Stimulated activated naive CD8-positive, alpha-beta T cell treated with anti-CD3 and anti-CD28 coated beads, Interleukin-15, Interleukin-2, amounts not matched to agents 100 ng/mL and 50 ng/mL, for 24 hours (primary cell): Measurements from ENCODE around the gene ANXA5.

Experiments used
- H3K27ac Mint-ChIP-seq: one replicate; pipeline ENCODE4 v1.8.0; 2021; ENCODE audit warnings: mild to moderate bottlenecking, mixed read lengths
- H3K27me3 Mint-ChIP-seq: one replicate; pipeline ENCODE4 v1.8.0; 2021; ENCODE audit warnings: mixed read lengths
- H3K36me3 Mint-ChIP-seq: one replicate; pipeline ENCODE4 v1.8.0; 2021; ENCODE audit warnings: low read depth, mixed read lengths
- H3K4me1 Mint-ChIP-seq: one replicate; pipeline ENCODE4 v1.8.0; 2021; ENCODE audit warnings: low read depth, mixed read lengths
- H3K4me3 Mint-ChIP-seq: one replicate; pipeline ENCODE4 v1.8.0; 2021; ENCODE audit warnings: mild to moderate bottlenecking, mixed read lengths
- H3K9me3 Mint-ChIP-seq: one replicate; pipeline ENCODE4 v1.8.0; 2021; ENCODE audit warnings: mixed read lengths

ANXA5 gene

DNA sequence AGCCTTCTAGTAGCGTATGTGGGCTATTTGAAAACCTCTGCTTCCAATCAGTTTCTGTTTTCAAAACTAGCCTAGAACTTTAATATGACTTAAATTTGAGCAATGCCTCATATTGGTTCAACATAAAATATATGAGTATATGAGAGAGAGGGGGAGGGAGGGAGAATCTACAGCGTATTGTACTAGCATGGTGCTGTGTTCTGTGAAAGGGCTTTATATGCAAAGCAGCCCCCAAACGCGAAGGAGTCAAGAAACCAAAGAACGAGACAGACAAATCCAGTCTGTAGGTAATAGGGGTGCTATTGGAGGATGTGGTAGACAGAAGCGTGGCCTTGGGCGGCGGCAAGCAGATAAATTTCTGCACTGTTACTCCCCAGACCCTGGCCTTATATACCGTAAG lies 784 bp upstream of the ANXA5 start:
- Mint-ChIP-seq H3K4me3 (peak overlapping the region; percentile 80), H3K4me1 (peaks cover 28% of the 10 kb centered on the region), H3K9me3 (no peaks in the 10 kb centered on the region), H3K27ac (peak overlapping the region; percentile 32), H3K27me3 (peaks cover 42% of the 10 kb centered on the region), H3K36me3 (peaks cover 6% of the 10 kb centered on the region)

DNA sequence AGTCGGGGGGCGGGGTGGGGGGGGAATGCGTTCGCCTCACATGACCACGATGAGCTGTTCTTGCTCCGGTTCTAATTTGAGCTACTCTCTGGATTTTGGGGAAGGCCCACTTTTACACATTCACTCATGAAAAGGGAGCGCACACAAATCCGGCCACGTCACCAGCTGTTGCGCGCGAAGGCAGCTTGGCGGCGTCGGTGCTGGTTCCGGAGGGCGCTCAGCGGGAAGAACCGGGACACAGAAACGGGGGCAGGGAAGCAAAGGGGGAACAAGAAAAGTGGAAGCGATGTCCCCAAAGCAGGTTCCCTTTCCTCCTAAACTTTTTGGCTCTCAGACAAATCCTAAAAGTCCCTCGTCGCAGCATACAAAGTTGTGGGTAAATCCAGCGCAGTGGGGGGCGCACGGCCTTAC lies 605 bp downstream of the ANXA5 start:
- peak overlapping the region; percentile 95 for H3K27ac Mint-ChIP-seq
- peak overlapping the region; percentile 95 for H3K4me3 Mint-ChIP-seq
- peaks cover 40% of the 10 kb centered on the region for H3K27me3 Mint-ChIP-seq
- H3K4me1 Mint-ChIP-seq = peaks cover 28% of the 10 kb centered on the region
- no peaks in the 10 kb centered on the region for H3K9me3 Mint-ChIP-seq
- H3K36me3 Mint-ChIP-seq = peaks cover 14% of the 10 kb centered on the region

DNA sequence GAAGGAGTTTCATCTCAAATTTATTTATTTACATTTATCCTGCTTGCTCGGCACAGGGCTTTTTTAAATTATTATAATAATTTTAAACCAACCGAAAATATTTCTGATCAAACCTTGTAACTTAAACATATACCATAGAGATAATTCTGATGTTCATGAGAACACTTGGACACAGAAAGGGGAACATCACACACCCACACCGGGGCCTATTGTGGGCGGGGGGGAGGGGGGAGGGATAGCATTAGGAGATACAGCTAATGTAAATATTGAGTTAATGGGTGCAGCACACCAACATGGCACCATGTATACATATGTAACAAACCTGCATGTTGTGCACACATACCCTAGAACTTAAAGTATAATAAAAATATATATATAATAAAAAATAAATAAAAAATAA lies 2.9 kb downstream of the ANXA5 start:
- Mint-ChIP-seq H3K36me3 (peaks cover 14% of the 10 kb centered on the region), H3K27ac (no peak overlapping the region), H3K4me1 (peaks cover 28% of the 10 kb centered on the region), H3K9me3 (no peaks in the 10 kb centered on the region), H3K4me3 (no peak overlapping the region), H3K27me3 (peaks cover 20% of the 10 kb centered on the region)

DNA sequence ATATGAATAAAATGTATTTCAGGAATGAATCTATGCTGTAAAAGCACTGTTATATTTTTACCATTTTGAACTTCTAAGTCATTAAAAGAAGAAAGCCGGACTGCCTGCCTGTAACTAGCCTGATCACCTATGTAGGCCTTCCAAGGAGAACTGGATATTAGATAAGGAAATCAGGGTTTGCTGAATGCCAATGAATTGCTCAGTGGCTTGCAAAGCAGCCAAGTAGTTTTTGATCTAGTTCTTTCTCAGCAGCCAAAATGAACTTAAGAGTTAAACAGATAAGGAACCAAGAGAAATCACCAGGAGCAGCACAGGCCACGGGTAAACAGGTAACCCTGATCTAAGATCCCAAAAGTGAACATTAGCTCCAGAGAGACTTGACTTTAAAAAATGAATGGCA lies 3.3 kb downstream of the ANXA5 start:
- H3K4me1 Mint-ChIP-seq = peaks cover 28% of the 10 kb centered on the region
- no peak overlapping the region for H3K27ac Mint-ChIP-seq
- H3K9me3 Mint-ChIP-seq = no peaks in the 10 kb centered on the region
- peaks cover 16% of the 10 kb centered on the region for H3K27me3 Mint-ChIP-seq
- no peak overlapping the region for H3K4me3 Mint-ChIP-seq
- peaks cover 14% of the 10 kb centered on the region for H3K36me3 Mint-ChIP-seq

DNA sequence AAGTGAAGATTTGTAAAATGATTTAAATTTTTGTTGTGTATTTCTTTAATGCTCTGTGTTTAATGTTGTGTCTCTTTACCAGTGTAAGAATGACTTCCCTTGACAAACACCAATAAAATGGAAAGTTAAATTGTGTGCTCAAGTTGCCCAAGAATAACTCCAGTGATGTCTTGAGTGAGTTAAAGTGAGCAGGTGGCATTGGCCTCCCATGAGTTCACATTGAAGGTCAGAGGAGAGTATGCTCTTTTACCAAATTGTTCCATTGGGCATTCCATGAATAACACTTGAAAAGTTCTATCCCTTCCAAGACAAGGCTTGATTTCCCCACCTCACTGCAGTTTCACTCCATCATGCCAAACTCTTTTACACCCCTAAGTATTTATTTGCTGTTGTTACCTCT lies 4.5 kb downstream of the ANXA5 start:
- Mint-ChIP-seq H3K4me1 (peaks cover 18% of the 10 kb centered on the region), H3K4me3 (no peak overlapping the region), H3K9me3 (no peaks in the 10 kb centered on the region), H3K27ac (no peak overlapping the region), H3K36me3 (peaks cover 17% of the 10 kb centered on the region), H3K27me3 (peaks cover 6% of the 10 kb centered on the region)

DNA sequence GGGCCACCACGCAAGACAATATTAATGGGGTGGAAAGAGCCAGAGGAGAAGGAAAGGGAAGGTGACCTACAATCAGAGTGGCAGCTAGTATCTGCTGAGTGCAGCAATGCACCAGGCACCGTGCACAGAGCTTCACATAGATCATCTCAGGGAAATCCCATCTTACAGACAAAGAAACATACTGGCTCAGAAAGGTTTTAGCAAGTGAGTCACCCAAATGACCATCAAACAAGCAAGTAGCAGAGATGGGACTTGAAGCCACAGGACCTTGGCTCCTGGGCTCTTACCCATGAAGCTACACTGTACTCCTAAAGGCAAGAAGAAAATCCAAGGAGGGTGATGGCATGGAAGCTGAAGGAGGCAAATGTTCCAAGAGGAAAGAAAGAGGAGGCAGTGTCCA lies 6.8 kb downstream of the ANXA5 start:
- no peak overlapping the region for H3K4me3 Mint-ChIP-seq
- peaks cover 3% of the 10 kb centered on the region for H3K4me1 Mint-ChIP-seq
- H3K27ac Mint-ChIP-seq = no peak overlapping the region
- peaks cover 27% of the 10 kb centered on the region for H3K36me3 Mint-ChIP-seq
- no peaks in the 10 kb centered on the region for H3K9me3 Mint-ChIP-seq
- H3K27me3 Mint-ChIP-seq = peaks cover 6% of the 10 kb centered on the region

DNA sequence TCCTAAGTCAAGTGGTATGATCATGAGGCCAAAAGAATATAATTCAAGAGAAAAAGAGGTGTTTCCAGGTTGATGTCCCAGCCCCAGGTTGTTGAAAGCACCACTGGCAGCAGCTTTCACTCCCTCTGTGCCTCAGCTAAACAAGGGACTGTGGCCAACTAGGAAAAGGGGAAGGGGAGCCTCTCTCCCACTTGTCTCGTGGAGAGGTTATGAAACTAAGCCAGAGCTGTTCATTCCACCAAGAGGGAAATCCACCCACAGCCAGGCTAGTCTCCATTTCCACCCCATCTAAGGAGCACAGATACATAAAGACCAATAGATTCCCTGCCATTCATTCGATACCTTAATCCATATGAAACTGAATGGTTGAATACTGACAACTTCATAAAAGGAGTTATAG lies 8.1 kb downstream of the ANXA5 start:
- Mint-ChIP-seq H3K4me1 (no peaks in the 10 kb centered on the region), H3K36me3 (peaks cover 32% of the 10 kb centered on the region), H3K27me3 (peaks cover 6% of the 10 kb centered on the region), H3K27ac (no peak overlapping the region), H3K9me3 (no peaks in the 10 kb centered on the region), H3K4me3 (no peak overlapping the region)

DNA sequence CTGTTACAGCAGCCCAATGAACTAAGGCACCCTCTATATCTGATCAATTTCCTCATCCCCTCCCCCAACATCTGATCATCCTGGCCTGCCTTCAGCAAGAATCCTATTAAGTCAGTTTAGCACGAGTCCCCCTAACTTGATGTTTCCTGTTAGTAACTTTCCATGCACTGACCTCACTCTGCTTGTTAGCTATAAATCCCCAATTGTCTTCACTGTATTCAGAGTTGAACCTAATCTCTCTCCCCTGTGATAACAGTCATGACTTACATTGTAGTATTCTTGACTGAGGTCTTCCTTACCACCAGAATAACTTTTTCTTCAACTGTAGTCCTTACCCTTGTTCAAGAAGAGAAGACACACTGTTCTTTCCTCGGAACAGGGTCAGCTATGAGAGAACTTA lies 8.5 kb downstream of the ANXA5 start:
- Mint-ChIP-seq H3K4me1 (no peaks in the 10 kb centered on the region), H3K4me3 (no peak overlapping the region)

DNA sequence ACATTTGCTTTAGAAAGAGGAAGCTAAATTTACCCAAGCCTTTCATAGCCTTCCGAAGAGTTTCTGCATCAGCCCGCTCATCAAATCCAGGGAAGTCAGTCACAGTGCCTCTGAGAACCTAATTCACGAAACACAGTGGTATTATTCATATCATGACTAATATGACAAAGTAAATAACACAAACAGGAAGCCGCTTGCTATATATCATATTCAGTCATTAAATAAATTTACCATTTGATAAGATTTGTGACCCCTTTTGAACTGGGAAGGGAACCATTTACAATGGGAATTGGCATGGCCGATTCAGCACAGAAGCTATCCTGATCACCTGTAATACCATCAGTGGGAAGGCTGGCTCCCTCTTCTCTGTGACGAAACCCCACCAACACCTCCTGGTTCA lies 10.5 kb downstream of the ANXA5 start:
- no peaks in the 10 kb centered on the region for H3K9me3 Mint-ChIP-seq
- peaks cover 30% of the 10 kb centered on the region for H3K36me3 Mint-ChIP-seq
- no peak overlapping the region for H3K4me3 Mint-ChIP-seq
- H3K4me1 Mint-ChIP-seq = no peaks in the 10 kb centered on the region
- H3K27ac Mint-ChIP-seq = no peak overlapping the region
- no peaks in the 10 kb centered on the region for H3K27me3 Mint-ChIP-seq

More for the DNA sequence above, 8.5 kb downstream of the ANXA5 start:
- Mint-ChIP-seq H3K36me3 (peaks cover 32% of the 10 kb centered on the region), H3K27ac (no peak overlapping the region), H3K9me3 (no peaks in the 10 kb centered on the region), H3K27me3 (peaks cover 6% of the 10 kb centered on the region)

DNA sequence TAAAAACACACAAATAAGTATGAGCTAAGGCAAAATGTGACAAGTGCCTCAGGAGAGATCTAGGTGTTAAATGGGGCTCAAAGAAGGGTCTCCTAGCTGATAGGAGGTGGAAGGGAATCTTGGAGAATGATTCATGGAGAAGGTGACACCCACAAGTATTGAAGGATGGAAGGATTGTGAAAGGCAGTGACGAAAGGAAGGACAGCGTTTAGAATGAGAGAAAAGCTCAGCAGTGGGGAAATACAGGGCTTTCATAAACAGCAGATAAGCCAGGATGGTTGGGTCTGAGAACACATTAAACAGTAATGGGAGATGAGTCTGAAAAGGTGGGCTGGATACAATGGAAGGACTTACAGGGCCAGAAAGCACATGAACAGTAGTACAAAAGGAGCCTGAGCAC lies 11.5 kb downstream of the ANXA5 start:
- Mint-ChIP-seq H3K27ac (no peak overlapping the region), H3K4me3 (no peak overlapping the region), H3K9me3 (no peaks in the 10 kb centered on the region), H3K27me3 (no peaks in the 10 kb centered on the region), H3K36me3 (peaks cover 36% of the 10 kb centered on the region), H3K4me1 (no peaks in the 10 kb centered on the region)

DNA sequence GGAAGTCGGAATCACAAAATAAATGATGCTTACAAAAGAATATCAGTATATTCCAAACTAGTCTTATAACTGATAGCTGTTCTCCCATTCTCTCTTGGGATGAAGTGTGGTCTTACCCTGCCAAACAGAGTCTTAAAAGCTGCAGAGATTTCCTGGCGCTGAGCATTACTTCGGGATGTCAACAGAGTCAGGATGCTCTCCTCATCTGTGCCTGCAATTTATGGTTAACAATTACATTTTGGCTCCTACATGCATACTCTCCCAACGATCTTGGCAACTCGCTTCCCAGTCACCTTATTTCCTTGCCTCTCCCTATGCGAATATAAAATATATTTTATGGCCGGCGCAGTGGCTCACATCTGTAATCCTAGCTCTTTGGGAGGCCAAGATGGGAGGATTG lies 12.2 kb downstream of the ANXA5 start:
- H3K4me1 Mint-ChIP-seq = no peaks in the 10 kb centered on the region
- H3K27me3 Mint-ChIP-seq = no peaks in the 10 kb centered on the region
- H3K36me3 Mint-ChIP-seq = peaks cover 43% of the 10 kb centered on the region
- no peaks in the 10 kb centered on the region for H3K9me3 Mint-ChIP-seq
- H3K4me3 Mint-ChIP-seq = no peak overlapping the region
- no peak overlapping the region for H3K27ac Mint-ChIP-seq

DNA sequence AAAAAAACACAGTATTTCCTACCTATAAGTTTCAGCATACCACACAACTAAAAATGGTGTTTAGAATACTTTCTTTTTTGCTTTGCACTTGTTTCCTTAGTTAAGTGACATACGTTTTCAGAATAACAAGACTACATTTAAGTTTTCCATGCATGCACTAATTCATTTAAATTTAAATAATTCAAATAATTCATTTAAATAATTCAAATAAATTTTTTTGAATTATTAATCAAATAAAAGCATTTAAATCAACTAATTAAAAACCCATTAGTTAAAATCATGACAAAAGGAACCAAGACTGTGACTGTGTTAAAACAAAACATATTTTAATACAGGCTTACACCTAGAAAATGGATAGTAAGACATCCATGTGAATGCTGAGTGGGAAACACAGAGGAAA lies 12.8 kb downstream of the ANXA5 start:
- H3K27me3 Mint-ChIP-seq = no peaks in the 10 kb centered on the region
- H3K9me3 Mint-ChIP-seq = no peaks in the 10 kb centered on the region
- no peak overlapping the region for H3K4me3 Mint-ChIP-seq
- H3K36me3 Mint-ChIP-seq = peaks cover 48% of the 10 kb centered on the region
- H3K4me1 Mint-ChIP-seq = no peaks in the 10 kb centered on the region
- no peak overlapping the region for H3K27ac Mint-ChIP-seq

DNA sequence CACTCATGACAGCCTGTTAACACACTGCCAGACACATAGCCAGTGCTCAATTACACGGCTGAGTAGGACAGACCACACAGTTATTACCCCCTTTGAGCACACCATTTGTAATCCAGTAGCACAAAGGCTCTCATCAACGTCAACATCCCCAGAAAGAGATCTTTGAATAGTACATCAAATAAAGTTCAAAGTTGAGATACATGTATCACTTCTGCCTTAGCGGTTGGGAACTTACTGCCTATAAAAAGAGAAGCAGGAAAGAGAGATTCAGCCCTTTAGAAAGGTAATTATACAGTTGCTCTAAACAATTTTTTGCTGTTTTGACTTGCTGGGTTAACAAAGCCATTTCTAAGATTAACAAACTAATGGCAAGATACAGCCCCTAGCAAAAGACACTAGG lies 16.2 kb downstream of the ANXA5 start:
- H3K4me1 Mint-ChIP-seq = no peaks in the 10 kb centered on the region
- H3K36me3 Mint-ChIP-seq = peaks cover 53% of the 10 kb centered on the region
- H3K9me3 Mint-ChIP-seq = no peaks in the 10 kb centered on the region
- no peak overlapping the region for H3K4me3 Mint-ChIP-seq
- H3K27ac Mint-ChIP-seq = no peak overlapping the region
- H3K27me3 Mint-ChIP-seq = no peaks in the 10 kb centered on the region

DNA sequence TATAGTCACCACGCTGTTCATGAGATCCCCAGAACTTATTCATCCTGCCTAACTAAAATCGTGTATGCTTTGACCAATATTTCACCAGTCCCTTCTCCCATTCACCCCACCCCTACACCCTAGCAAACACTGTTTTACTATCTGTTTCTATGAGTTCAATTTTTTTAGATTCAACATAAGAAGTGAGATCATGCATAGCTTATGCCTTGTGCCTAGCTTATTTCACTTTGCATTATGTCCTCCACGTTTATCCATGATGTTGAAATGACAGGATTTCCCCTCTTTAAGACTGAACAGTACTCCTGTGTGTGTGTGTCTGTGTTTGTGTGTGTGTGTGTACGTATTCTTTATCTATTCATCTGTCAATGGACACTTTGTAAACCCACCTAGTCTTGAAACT lies 16.8 kb downstream of the ANXA5 start:
- Mint-ChIP-seq H3K4me3 (no peak overlapping the region), H3K27ac (peak overlapping the region; percentile 46), H3K36me3 (peaks cover 49% of the 10 kb centered on the region), H3K4me1 (no peaks in the 10 kb centered on the region), H3K9me3 (no peaks in the 10 kb centered on the region), H3K27me3 (no peaks in the 10 kb centered on the region)

DNA sequence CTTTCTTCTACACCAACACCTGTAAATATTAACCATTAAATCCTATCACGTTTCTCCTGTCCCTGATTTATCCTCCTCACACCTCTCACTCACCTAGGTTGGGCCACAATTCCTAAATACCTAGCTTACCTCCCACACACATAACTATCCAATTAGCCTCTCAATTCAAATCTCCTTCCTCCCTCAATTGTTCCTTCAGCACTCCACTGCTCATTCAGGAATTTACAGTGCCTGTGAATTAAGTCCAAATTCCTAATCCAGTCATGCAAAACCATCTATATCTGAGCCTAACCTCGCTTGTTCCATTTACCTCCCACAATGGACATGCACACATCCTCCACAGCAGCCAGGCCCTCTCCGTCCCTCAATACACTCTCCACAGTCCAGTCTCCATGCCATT lies 17.5 kb downstream of the ANXA5 start:
- Mint-ChIP-seq H3K36me3 (peaks cover 44% of the 10 kb centered on the region), H3K27ac (no peak overlapping the region), H3K4me1 (no peaks in the 10 kb centered on the region), H3K4me3 (no peak overlapping the region), H3K9me3 (no peaks in the 10 kb centered on the region), H3K27me3 (no peaks in the 10 kb centered on the region)

DNA sequence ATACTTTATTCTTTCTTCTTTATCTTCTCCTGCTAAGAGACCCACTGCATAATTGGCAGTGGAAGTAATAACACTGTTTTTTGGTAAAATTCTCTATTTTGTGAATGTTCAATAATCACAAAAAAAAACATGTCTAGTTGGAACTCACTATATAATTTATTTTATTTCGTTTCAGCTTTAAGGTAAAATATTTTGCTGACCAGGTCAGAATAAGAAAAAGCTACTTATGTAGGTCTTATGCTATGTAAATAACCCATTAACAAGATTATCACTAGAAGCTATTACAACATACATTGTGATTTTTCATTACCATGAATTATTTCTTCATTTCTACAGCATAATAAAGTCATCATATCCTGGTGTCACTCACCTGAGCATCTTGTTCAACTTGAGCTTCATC lies 19.3 kb downstream of the ANXA5 start:
- H3K27me3 Mint-ChIP-seq = no peaks in the 10 kb centered on the region
- no peak overlapping the region for H3K27ac Mint-ChIP-seq
- H3K4me3 Mint-ChIP-seq = no peak overlapping the region
- peaks cover 40% of the 10 kb centered on the region for H3K36me3 Mint-ChIP-seq
- no peaks in the 10 kb centered on the region for H3K9me3 Mint-ChIP-seq
- no peaks in the 10 kb centered on the region for H3K4me1 Mint-ChIP-seq
